ENCODE data around the gene CRTC1.

The CRTC1 gene

DNA sequence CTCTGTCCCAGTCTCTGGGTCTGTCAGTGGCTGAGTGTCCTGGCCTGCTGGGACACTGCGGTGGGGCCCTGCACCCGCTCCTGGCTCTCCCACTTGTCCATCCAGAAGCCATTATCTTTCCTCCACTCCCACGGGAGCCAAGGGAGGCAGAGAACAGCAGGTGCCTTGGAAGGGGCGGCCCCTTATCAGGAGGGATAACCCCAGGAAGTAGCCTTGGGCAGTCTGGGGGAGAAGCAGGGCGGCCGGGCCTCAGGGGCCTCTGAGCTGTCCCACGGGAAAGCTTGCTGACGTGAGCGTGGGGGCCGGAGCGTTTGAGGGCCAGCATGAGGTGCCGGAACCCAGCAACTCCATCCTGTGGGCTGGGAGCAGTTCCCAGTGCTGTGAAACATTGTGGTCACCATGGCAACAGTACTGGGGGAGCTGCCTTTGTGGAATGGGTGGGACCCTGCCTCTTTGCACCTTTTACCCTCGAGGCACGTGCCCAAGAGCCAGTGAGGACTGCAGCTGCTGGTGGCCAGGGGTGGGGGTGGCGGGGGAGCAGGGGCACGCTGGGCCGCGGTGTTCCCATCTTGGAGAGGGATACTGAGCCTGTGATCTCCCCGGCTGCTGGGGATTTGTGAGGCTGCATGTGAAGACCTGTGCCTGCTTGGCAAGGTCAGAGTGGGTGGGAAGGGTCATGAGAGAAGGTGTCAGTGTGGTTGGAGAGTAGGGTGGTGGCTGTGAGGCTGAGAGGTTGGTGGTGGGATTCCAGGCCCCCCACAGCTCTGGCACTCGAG is 25.7 kb upstream of the CRTC1 start:
- no peak for ATAC-seq
- no peak for TF ChIP-seq ESRRG (CRISPR knock-in tag; IDR thresholded peaks at IDR 0.05)
- no peak for TF ChIP-seq TOX (CRISPR knock-in tag; IDR thresholded peaks at IDR 0.05; ENCODE audit: borderline replicate concordance)
- no peak for TF ChIP-seq GLIS3 (CRISPR knock-in tag; IDR thresholded peaks at IDR 0.05)
- no peak for TF ChIP-seq SNAI2 (CRISPR knock-in tag; IDR thresholded peaks at IDR 0.05)
- TF ChIP-seq, protein P1, sequence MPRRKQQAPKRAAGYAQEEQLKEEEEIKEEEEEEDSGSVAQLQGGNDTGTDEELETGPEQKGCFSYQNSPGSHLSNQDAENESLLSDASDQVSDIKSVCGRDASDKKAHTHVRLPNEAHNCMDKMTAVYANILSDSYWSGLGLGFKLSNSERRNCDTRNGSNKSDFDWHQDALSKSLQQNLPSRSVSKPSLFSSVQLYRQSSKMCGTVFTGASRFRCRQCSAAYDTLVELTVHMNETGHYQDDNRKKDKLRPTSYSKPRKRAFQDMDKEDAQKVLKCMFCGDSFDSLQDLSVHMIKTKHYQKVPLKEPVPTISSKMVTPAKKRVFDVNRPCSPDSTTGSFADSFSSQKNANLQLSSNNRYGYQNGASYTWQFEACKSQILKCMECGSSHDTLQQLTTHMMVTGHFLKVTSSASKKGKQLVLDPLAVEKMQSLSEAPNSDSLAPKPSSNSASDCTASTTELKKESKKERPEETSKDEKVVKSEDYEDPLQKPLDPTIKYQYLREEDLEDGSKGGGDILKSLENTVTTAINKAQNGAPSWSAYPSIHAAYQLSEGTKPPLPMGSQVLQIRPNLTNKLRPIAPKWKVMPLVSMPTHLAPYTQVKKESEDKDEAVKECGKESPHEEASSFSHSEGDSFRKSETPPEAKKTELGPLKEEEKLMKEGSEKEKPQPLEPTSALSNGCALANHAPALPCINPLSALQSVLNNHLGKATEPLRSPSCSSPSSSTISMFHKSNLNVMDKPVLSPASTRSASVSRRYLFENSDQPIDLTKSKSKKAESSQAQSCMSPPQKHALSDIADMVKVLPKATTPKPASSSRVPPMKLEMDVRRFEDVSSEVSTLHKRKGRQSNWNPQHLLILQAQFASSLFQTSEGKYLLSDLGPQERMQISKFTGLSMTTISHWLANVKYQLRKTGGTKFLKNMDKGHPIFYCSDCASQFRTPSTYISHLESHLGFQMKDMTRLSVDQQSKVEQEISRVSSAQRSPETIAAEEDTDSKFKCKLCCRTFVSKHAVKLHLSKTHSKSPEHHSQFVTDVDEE (CRISPR knock-in tag; IDR thresholded peaks at IDR 0.05) = no peak
- TF ChIP-seq ISL1 (CRISPR knock-in tag; IDR thresholded peaks at IDR 0.05) = no peak
- TF ChIP-seq, protein P2, sequence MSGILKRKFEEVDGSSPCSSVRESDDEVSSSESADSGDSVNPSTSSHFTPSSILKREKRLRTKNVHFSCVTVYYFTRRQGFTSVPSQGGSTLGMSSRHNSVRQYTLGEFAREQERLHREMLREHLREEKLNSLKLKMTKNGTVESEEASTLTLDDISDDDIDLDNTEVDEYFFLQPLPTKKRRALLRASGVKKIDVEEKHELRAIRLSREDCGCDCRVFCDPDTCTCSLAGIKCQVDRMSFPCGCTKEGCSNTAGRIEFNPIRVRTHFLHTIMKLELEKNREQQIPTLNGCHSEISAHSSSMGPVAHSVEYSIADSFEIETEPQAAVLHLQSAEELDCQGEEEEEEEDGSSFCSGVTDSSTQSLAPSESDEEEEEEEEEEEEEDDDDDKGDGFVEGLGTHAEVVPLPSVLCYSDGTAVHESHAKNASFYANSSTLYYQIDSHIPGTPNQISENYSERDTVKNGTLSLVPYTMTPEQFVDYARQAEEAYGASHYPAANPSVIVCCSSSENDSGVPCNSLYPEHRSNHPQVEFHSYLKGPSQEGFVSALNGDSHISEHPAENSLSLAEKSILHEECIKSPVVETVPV (CRISPR knock-in tag; IDR thresholded peaks at IDR 0.05) = no peak
- TF ChIP-seq, protein P3, sequence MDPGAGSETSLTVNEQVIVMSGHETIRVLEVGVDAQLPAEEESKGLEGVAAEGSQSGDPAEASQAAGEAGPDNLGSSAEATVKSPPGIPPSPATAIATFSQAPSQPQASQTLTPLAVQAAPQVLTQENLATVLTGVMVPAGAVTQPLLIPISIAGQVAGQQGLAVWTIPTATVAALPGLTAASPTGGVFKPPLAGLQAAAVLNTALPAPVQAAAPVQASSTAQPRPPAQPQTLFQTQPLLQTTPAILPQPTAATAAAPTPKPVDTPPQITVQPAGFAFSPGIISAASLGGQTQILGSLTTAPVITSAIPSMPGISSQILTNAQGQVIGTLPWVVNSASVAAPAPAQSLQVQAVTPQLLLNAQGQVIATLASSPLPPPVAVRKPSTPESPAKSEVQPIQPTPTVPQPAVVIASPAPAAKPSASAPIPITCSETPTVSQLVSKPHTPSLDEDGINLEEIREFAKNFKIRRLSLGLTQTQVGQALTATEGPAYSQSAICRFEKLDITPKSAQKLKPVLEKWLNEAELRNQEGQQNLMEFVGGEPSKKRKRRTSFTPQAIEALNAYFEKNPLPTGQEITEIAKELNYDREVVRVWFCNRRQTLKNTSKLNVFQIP (CRISPR knock-in tag; IDR thresholded peaks at IDR 0.05; ENCODE audit: borderline replicate concordance, low read depth) = no peak
- TF ChIP-seq, protein P4, sequence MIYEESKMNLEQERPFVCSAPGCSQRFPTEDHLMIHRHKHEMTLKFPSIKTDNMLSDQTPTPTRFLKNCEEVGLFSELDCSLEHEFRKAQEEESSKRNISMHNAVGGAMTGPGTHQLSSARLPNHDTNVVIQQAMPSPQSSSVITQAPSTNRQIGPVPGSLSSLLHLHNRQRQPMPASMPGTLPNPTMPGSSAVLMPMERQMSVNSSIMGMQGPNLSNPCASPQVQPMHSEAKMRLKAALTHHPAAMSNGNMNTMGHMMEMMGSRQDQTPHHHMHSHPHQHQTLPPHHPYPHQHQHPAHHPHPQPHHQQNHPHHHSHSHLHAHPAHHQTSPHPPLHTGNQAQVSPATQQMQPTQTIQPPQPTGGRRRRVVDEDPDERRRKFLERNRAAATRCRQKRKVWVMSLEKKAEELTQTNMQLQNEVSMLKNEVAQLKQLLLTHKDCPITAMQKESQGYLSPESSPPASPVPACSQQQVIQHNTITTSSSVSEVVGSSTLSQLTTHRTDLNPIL (CRISPR knock-in tag; IDR thresholded peaks at IDR 0.05; ENCODE audit: low read depth) = no peak
- TF ChIP-seq RARB (CRISPR knock-in tag; IDR thresholded peaks at IDR 0.05) = no peak
- TF ChIP-seq ZFP3 (CRISPR knock-in tag; IDR thresholded peaks at IDR 0.05) = no peak
- TF ChIP-seq ZNF70 (CRISPR knock-in tag; IDR thresholded peaks at IDR 0.05) = no peak
- TF ChIP-seq TCF4 (CRISPR knock-in tag; IDR thresholded peaks at IDR 0.05; ENCODE audit: borderline replicate concordance) = no peak
- no peak for TF ChIP-seq ZNF8 (CRISPR knock-in tag; IDR thresholded peaks at IDR 0.05)
- TF ChIP-seq, protein P5, sequence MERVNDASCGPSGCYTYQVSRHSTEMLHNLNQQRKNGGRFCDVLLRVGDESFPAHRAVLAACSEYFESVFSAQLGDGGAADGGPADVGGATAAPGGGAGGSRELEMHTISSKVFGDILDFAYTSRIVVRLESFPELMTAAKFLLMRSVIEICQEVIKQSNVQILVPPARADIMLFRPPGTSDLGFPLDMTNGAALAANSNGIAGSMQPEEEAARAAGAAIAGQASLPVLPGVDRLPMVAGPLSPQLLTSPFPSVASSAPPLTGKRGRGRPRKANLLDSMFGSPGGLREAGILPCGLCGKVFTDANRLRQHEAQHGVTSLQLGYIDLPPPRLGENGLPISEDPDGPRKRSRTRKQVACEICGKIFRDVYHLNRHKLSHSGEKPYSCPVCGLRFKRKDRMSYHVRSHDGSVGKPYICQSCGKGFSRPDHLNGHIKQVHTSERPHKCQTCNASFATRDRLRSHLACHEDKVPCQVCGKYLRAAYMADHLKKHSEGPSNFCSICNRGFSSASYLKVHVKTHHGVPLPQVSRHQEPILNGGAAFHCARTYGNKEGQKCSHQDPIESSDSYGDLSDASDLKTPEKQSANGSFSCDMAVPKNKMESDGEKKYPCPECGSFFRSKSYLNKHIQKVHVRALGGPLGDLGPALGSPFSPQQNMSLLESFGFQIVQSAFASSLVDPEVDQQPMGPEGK (CRISPR knock-in tag; IDR thresholded peaks at IDR 0.05; ENCODE audit: borderline replicate concordance) = no peak
- no peak for TF ChIP-seq ZFP30 (CRISPR knock-in tag; IDR thresholded peaks at IDR 0.05)
- TF ChIP-seq ZNF565 (CRISPR knock-in tag; conservative IDR thresholded peaks at IDR 0.05; ENCODE audit: low read depth) = no peak
- no peak for TF ChIP-seq OSR1 (CRISPR knock-in tag; IDR thresholded peaks at IDR 0.05)
- TF ChIP-seq ZC3H10 (CRISPR knock-in tag; IDR thresholded peaks at IDR 0.05) = no peak
- no peak for TF ChIP-seq BACH2 (CRISPR knock-in tag; IDR thresholded peaks at IDR 0.05; ENCODE audit: borderline replicate concordance)

DNA sequence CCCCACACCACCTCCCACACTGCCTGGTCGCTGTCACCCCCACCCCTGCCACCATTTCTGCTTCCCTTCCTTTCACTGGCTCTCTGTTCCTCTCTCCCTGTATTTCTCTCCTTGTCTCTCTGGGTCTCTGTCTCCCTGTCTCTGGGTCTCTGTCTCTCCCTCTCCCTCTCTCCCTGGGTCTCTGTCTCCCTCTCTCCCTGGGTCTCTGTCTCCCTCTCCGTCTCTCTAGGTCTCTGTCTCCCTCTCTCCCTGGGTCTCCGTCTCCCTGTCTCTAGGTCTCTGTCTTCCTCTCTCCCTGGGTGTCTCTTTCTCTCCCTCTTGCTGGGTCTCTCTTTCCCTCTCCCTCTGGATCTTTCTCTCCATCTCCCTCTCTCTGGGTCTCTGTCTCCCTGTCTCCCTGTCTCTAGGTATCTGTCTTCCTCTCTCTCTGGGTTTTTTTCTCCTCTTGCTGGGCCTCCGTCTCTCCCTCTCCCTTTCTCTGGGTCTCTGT is 25.1 kb upstream of the CRTC1 start:
- ATAC-seq = no peak
- TF ChIP-seq ZNF8 (CRISPR knock-in tag; IDR thresholded peaks at IDR 0.05) = no peak
- no peak for TF ChIP-seq TCF4 (CRISPR knock-in tag; IDR thresholded peaks at IDR 0.05; ENCODE audit: borderline replicate concordance)
- no peak for TF ChIP-seq ZNF565 (CRISPR knock-in tag; conservative IDR thresholded peaks at IDR 0.05; ENCODE audit: low read depth)
- TF ChIP-seq, protein P4 (CRISPR knock-in tag; IDR thresholded peaks at IDR 0.05; ENCODE audit: low read depth) = no peak
- TF ChIP-seq TOX (CRISPR knock-in tag; IDR thresholded peaks at IDR 0.05; ENCODE audit: borderline replicate concordance) = no peak
- TF ChIP-seq, protein P2 (CRISPR knock-in tag; IDR thresholded peaks at IDR 0.05) = no peak

Measured in SK-N-SH treated with all-trans-retinoic acid at 6 μM for 48 hours (cell line).